ENCODE data around the gene MYH11.

- TF ChIP-seq CTCF (IDR thresholded peaks at IDR 0.05; ENCODE audit: poor library complexity, severe bottlenecking) (no peak), EP300 (conservative IDR thresholded peaks at IDR 0.05; ENCODE audit: poor library complexity, severe bottlenecking) (no peak), SMC3 (conservative IDR thresholded peaks at IDR 0.05; ENCODE audit: poor library complexity) (no peak), POLR2AphosphoS5 (IDR thresholded peaks at IDR 0.05) (no peak)
Observed at GRCh38 chr16:15723808-15724207, 133.0 kb downstream of the MYH11 start.

Measured in neural cell (in vitro differentiated cells).